ENCODE data around the gene GUCY1A1.

GUCY1A1 gene

DNA sequence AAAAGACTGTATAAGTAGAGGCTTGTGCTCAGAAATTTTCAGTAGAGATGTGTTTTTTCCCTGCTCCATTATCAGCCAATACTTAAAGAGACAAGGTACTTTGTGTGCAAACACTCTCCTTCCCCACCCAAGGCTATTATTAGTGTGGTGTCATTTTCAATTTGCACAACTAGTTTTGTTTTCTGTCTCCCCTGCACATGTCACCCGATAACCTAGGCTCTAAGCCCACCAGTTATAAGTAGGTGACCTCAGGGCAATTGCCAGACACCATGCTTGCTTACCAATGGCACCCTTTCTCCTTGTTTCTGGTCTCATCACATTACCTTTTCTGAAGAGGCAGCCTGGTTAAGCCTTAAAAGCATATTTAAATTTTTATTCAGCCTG lies 8.0 kb upstream of the GUCY1A1 start:
- no peak for DNase-seq (ENCODE audit: low read depth in 3 of 3)

DNA sequence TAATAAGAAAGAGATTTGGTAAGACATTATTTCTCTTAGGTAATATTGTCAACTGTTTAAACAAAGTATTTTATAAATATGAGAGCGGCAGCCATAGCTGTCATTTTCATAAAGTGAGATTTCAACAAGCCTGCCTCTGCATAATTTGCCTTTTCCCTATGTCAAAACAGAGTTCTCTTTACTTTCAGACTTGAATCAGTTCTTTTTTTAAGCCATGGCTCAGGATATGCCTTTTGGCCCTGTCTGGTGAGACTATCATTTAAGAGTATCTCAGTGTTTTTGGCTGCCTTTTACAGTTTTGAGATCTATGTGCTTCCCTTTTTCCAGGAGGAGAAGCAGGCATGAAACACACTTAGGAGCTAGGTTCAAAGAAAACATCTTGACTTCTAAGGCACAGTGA lies 7.5 kb upstream of the GUCY1A1 start:
- no peak for DNase-seq (ENCODE audit: low read depth in 3 of 3)

DNA sequence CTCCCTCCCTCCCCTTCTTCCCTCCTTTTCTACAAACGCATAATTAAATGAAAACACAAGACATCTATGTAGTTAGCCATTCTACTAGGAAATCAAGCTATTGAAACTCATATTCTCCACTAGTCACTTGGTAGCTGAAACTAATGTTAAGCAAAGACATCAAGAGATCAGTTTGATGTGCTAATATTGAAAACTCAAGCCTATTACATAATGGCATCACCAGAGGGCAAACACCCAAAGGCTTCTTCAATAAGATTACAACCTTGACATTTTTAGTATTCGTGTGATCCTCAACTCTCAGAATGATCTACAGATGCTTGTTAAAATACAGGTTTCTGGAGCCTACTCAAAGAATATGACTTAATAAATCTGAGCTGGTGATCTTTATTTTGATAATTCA lies 6.2 kb upstream of the GUCY1A1 start:
- no peak for DNase-seq (ENCODE audit: low read depth in 3 of 3)

DNA sequence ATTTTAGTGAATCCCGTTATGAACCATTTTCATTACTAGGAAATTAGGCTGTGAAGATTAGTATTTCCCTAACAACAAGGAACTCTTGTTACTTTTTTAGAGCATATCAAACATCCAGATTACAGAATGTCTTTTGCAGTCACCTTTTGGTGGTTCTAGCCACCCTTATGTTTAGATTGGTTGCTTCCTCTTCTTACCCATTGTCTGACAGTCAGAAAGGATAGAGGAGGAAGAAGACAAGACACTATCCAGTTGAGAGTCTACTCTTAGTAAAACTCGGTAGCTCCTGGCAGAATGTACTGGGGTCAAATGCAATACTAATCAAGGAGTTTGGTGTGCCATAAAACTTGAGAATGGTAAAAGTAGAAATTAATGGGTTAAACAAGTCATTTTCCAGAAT lies 1.6 kb upstream of the GUCY1A1 start:
- no peak for DNase-seq (ENCODE audit: low read depth in 3 of 3)

GRCh38 chr4:155667222-155667567 lies 547 bp downstream of the GUCY1A1 start:
- no peak for DNase-seq (ENCODE audit: low read depth in 3 of 3)

DNA sequence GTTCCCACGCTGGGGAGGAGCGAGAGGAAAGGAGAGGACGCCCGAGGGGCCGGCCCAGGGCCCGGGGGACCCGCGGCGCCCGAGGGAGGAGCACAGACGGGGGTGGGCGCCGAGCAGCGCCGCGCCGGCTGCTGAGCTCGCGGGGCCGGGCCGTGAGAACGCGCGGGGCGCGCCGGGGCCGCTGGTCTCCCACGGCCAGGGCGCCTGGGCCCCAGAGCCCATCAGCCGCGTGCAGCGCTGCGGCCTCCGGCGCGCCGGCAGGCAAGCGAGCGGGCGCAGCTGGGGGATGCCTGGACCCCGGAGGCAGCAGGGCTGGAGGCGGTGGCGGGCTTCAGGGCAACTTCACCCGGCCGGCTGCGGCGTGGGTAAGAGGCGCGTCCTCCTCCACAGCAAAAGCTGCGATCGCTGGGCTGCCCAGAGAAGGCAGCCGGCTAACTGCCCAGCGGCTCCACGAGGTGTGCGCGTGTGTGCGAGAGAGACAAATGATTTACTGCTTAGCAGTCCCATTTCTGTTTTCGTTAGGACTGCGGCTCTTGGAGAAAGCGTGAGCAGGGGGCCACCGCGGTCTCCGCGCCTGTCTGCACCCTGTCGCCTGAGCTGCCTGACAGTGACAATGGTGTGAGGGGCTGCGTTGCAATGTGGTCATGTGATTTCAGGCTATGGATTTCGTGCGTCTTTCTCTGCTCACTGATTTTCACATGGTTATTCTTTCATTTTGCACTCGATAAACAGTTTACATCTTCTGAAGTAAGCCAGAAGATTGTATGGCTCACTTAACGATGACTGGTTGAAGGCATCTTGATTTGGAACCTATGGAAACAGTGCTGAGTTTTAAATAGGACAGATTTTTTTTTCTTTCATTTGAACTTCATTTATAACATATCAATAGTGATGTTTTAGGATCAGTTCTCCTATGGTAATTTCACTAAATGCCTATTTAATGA lies 1.2 kb downstream of the GUCY1A1 start:
- DNase-seq (ENCODE audit: low read depth in 3 of 3): no peak

DNA sequence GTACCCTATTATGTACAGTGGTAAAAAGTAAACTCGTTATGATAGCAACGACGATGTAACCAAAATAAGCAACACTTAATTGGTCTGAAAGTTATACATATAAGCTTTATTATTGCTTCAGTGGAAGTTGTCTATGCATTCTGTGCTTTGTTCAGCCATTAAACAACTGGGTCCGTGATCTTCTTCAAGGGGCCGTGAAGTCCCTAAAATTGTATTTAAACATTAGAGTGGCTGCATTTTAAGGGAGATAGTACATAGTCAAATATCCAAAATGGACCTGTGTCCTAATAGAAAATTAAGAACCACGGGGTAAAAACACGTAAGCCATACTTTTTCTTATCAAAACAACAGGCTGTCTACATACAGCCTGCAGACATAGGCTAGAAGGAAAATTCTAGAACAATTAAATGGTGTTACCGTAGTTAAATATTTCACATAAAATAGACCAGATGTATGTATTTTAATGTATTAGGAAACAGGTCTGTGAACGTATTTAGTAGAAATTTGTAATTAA lies 2.1 kb downstream of the GUCY1A1 start:
- no peak for DNase-seq (ENCODE audit: low read depth in 3 of 3)

GRCh38 chr4:155672342-155672741 lies 5.7 kb downstream of the GUCY1A1 start:
- no peak for DNase-seq (ENCODE audit: low read depth in 3 of 3)

- no peak for DNase-seq (ENCODE audit: low read depth in 3 of 3)
Measured at GRCh38 chr4:155673453-155673979, 6.9 kb downstream of the GUCY1A1 start.

DNA sequence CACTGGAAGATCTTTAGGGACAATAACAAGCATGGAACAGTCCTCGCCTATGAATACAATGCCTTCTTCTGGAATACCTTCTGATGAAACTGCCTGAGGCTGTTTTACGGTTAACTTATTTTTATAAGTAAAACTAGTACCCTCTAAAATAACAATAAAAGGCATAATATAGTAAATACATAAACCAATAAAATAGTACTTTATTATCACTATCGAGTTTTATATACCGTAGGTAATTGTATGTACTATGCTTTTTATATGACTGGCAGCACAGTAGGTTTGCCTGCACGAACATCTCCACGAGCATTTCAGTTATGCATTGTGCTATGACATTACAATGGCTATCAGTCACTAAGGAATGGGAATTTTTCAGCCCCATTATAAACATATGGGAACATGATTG lies 8.0 kb downstream of the GUCY1A1 start:
- DNase-seq (ENCODE audit: low read depth in 3 of 3): no peak

DNA sequence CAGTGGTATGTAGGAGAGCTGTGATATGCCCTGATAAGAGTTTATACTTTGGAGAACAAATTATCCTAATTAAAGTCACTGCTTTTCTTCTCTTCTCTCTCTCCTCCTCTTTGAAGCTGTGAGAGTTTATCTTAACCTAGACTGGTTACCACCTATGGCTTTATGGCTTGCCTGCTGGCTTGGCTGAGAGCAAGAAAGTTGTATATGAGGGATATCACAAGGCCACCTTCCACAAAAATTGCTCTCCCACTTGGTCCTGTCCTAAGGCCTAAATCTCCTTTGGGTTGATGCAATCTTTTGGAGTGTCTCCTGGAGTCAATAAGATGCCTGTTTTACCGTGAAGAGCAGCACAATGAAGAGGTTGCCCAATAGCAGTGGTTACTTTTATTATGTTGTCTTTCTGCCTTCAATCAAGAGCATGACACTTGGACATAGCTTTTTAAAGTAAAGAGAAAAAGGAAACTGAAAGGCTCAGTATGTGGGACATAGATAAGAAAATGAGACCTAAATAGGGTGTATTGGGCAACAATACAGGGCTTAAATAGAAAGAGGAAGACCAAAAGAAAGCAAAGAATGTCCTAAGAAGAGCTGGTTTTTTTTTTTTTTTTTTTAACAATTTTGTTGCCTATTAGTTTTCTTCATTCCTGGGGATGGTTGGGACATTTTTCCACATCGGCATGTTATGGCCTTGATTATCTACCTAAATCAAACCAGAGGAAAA lies 9.2 kb downstream of the GUCY1A1 start:
- no peak for DNase-seq (ENCODE audit: low read depth in 3 of 3)

GRCh38 chr4:155676430-155676825 lies 9.8 kb downstream of the GUCY1A1 start:
- no peak for DNase-seq (ENCODE audit: low read depth in 3 of 3)

DNA sequence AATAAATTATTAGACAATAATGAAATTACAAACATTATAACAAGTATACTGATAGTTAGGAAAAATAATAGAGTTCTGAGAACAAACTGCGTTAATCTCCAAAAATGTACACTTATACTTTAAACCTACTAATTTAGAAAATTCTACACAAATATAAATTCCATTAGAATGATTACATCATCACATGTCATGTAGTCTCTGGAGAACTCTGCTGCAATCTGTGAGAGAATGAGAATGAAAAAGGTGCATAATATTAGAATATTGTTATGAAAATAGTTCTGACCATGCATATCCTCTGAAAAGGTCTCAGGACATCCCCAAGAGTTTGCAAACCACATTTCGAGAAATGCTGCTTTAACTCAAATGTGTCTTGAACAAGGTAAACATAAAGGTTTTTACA lies 11.4 kb downstream of the GUCY1A1 start:
- no peak for DNase-seq (ENCODE audit: low read depth in 3 of 3)

DNA sequence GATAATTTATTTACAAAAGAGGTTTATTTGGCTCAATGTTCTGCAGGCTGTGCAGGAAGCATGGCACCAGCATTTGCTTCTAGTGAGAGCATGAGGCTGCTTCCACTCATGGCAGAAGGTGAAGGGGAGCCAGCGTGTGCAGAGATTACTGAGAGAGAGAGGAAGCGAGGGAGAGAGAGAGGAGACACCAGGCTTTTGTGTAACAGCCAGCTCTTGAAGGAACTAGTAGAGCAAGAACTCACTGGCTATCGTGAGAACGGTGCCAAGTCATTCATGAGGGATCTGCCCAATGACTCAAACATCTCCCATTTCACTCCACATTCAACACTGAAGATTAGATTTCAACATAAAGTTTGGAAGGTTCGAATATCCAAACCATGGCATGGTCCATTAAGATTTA lies 12.7 kb downstream of the GUCY1A1 start:
- DNase-seq (ENCODE audit: low read depth in 3 of 3): no peak

- DNase-seq (ENCODE audit: low read depth in 3 of 3): no peak
Measured at GRCh38 chr4:155681886-155682285, 15.2 kb downstream of the GUCY1A1 start.

DNA sequence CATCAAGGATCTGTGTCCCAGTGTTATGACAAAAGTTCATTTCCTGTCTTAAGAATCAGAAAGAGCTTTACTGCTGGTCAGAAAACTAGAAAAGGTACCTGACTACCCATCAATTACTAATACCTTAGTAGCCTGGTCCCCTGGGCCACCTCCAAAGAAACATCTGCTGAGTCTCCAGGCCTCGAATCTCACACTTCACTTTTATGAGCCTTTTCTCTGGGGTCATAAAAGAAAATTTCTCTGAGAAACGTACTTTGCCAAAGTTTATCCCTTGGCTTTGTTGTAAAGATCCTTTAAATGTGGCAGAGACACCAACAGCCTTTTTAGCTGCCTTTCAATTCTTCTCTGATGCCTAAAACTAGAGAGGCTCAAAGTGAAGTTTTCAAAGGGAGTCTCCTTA lies 17.8 kb downstream of the GUCY1A1 start:
- no peak for DNase-seq (ENCODE audit: low read depth in 3 of 3)

- no peak for DNase-seq (ENCODE audit: low read depth in 3 of 3)
Measured at GRCh38 chr4:155684892-155685541, 18.4 kb downstream of the GUCY1A1 start.

GRCh38 chr4:155687380-155687982 lies 20.8 kb downstream of the GUCY1A1 start:
- no peak for DNase-seq (ENCODE audit: low read depth in 3 of 3)

DNA sequence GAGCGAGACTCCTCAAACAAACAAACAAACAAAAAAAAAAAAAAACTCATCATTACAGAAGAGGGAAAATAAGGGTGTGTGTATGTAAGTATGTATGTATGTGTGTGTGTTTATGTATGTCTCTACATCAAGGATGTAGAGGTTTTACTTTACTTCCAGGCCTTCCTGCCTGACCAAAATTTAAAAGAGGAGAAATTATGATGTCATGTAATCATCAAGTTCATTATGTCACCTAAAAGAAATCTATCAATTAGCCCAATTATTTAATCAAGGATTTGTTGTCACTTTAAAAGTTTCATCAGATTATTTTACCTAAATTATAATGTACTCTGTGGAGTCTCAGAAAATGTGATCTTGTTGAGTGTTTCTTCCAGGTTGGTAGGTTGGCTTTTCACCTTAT lies 21.6 kb downstream of the GUCY1A1 start:
- DNase-seq (ENCODE audit: low read depth in 3 of 3): no peak

DNA sequence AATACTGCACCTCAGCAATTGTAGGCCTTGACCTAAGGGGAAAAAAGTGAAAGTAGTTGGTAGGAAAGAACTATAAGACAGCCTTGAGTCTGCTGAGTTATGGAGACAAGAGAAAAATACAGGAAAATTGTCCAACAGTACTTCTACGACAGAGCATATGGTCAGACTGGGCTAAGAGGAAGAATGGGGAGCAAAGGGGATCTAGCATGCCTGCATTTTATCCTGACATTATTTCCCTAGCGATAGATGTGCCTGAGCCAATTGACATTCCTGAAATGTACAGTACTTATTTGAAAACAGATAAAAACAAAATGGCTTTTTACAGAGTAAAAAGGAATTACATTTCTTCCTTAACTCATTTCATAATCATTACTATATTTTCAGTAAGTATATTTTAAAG lies 22.2 kb downstream of the GUCY1A1 start:
- DNase-seq (ENCODE audit: low read depth in 3 of 3): no peak

DNA sequence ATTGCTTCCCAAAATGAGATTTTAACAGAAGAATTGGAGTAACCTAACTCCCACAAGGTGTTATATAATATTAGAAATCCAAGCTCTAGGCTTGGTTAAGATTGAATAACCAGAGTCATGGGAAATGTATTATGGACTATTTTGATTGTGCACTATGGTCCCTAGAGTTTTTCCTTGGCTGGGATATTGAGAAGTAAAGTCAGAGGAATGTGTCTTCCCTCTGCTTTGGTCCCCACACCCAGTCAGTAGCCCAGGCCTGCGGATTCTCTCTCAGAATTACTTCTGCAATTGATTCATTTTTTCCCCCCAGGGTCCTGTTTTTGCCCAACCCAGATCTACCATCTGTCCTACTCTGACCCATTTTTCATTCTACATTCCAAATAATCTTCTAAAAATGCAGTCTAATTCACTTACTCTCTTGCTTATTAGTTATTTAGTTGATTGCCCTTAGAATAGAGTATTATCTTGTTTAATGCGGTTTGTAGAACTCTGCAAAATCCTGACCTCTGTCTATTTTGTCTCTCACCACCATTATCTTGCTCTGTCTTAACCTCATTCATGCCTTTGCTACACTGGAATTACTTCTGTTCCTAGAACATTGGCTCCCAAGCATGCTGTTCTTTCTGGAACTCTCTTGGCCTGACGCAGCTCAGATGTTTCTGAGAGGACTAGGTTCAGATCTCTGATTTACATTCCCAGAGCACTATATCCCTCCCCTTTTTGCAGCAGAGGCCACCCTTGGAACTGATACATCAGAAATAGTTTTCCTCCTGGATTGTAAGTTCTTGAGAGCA lies 23.6 kb downstream of the GUCY1A1 start:
- DNase-seq (ENCODE audit: low read depth in 3 of 3): no peak
